HG03442 (cell line): ENCODE measurements around the gene SSBP3.

Experiments
- ATAC-seq: cut with Tn5 transposase; IDR thresholded peaks from one replicate; pipeline ENCODE4 v1.9.1; 2021; ENCODE audit warnings: mild to moderate bottlenecking, moderate library complexity; ENCODE audit not compliant: unreplicated experiment

SSBP3 gene

DNA sequence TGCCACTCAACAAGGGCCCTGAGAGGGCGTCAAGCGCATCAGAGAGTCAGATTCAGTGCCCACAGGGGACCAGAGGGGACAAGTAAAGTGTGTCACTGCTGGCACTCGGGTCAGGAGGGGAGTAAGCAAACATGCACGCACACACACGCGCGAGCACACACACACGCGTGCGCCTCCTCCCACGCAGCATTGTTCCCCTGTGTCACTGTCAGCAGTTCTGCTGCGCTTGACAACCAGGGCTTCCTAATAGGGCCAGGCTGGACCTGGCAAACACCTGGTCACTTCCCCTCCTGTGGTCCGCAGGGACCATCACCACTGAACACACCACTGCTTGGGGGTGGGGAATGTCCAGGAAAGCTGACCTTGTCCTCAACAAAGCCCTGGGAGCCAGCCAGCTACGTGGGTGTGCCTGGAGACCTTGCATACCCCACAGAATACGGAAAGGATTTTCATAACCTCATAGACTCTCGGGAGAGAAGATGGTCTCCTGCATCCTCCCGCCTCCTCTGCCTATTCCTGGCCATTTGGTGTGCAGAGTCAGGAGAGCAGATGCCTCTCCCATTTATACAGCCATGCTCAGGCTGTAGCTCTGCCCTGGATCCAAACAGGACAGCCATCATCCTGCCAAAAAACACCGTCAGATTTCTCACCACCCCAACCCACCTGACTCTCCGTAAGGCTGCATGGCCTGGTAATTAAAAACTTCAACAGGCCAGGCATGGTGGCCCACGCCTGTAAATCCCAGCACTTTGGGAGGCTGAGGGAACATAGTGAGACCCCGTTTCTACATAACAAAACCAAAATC is 73.2 kb downstream of the SSBP3 start:
- ATAC-seq, result no peak

DNA sequence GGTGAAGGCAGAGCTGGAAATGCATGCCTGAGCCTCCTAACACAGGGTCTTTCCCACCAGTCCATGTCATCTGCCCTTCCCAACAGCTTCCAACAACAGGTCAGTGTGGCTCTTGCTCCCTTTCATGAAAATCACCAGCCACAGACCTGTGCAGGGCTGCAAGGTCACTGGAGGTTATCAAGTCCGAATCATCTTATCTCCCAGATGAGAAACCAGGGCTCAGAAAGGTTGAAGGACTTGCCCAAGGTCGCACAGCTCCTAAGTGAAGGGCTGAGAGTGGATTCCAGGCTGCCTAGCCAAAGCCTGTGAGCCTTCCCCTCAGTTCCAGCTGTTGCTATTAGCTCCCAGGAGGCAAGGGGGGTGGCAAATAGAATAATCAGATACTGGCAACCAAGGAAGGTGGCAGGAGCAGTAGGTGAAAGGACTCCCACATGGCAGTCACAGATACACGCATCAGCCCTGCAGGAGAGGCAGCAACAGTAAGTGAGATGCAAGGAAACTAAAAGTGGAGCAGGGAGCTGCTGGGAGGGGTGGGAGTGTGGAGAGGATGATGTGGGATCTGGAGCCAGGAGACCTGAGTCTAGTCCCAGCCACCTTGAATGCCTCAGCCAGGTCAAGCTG is 74.2 kb downstream of the SSBP3 start:
- ATAC-seq, result no peak

DNA sequence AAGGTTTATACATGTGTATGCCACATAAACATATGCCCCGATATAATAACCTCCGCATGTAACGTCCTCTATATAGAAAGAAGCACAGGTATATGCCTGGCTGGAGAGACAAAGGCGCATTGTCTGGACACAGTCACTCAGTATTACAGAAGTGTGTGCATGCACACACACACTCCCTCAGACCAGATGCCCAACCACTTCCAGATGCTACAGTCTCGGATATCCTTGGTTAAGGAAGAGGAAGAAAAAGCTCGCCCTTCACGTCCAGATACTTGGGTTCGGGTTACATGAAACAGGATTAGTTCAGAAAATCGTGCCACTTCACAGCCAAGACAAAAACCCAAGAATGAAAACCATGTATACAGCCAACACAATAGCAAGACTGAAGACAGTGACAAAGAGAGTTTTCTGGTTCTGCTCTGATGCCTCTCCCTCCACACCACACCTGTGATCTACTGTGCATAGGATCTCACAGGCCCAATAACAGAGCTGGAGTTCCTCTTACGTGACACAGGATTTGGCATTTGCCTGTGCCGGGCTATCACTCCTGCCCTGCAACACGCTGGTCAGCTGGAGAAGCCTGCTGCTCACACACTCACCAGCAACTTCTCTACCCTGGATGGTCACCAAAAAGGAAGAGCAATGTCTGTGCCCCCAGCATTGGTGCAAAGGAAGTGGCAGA is 75.0 kb downstream of the SSBP3 start:
- no peak for ATAC-seq

DNA sequence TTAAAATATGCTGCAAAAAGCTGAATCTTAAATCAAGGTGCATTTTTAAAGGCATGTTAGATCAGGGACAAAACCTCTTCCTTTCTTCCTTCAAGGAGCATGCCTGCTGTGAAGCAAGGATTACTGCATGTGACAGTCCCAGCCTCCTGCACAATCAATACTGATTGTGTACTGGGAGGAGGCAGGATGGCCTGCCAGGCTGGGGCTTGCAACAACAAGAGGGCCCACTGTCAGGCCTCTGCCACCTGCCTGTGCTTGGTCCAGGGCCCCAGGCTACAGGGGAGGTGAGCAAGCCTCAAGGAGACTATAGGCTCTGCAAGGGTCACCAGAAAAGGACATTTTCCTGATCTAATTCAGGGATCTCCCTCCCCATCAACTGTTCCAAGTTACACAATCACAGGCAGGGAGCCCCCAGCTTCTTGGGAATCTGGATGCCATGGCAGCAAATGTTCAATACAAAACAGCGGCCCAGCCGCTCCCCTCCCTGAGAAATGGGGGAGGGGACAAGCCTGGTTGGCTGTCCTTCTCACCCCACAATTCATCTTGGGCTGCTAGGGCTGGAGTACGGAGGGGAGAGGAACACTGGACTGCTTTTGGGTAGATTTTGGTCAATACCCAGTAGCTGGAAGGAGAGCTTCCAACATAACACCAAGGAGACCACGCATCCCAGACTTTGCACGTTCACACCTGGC is 76.7 kb downstream of the SSBP3 start:
- ATAC-seq, result no peak

DNA sequence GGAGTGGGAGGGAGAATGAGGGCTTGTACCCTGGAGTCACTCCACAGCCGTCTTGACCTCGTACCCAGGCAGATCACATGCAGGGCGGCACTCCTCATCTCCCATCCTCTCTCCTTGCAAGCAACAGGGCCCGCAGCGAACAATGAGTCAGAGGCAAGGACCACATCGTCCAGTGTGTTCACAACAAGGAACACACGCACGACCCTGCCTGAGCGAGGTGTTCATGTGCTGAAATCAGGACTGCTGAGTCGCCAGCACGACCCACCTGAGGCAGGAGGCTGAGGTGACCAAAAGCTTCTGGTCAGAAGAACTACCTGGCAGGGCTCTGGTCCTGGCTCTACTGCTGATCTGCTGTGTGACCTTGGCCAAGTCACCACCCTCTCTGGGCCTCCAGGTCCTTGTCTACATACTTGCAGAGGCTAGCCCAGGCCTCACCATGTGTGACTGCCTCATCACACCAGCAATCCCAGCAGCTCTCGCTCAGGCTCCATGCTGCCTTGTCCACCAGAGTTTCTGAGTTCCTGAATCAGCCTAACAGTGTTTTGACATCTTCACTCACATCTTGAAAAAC is 78.0 kb downstream of the SSBP3 start:
- no peak for ATAC-seq

DNA sequence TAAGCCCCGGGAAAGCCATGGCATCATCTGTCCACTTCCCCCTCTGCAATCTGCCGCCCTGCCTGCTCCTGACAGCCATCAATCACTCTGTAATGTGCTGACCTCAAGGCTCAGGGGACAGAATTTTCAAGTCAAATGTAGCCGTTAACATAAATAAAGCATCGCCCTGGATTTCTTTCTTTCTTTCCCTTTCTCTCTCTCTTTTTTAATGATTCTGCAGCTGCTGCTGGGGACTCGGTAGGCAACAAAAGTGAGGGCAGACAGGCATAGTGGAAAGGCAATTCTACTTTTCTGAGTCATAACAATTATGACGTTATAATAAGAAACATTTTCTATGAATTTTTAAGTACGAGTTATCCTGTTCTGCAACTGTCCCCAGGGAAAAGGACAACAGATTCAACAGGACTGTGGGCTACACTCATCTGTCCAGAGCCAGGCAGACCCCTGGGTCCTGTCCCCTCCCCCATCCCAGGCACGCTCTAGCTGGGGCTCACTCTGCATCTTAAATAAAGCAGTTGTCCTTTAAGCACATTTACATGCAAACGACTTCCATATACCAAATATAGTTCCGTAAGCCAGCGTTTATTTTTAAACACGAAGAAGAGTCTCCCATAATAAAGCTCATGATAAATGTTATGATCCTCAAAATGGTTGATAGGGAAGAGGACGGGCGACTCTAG is 78.7 kb downstream of the SSBP3 start:
- ATAC-seq, result no peak

DNA sequence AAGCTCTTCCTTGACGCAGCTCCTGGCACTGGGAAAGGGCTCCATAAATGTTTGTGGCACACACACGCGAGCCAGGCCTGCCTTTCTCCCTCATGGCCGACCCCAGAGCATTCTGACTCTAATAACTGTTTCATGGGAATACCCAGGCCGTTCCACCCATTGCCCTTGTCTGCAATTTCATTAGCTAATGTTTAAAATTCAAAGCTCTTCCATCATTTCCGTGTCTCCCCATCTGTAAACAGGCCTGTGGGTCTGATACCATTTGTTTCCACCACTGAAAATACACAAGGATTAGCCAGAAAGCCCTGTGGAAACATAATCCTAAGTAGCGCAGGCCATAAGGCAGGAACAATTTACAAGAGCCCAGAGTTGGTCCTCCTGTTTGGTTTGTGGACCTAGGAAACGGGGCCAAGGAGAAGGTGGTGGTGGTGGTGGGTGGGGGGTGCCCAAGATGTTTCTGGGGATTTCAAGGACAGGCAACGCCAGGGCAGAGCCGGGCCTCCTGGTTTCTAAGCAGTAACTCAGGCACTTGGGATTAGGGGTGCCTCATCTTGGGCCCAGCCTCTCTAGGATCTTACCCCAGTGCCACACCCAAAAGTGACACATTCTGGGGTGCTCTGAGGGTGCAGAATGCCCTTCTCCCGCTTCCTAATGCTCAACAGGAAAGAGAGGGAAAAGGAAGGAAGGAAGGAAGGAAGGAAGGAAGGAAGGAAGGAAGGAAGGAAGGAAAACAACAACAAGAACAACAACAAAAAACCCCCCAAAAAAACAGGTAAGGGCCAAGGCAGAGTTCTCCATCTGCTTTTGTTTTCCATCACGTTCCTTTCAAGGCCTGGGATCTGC is 79.4 kb downstream of the SSBP3 start:
- no peak for ATAC-seq

DNA sequence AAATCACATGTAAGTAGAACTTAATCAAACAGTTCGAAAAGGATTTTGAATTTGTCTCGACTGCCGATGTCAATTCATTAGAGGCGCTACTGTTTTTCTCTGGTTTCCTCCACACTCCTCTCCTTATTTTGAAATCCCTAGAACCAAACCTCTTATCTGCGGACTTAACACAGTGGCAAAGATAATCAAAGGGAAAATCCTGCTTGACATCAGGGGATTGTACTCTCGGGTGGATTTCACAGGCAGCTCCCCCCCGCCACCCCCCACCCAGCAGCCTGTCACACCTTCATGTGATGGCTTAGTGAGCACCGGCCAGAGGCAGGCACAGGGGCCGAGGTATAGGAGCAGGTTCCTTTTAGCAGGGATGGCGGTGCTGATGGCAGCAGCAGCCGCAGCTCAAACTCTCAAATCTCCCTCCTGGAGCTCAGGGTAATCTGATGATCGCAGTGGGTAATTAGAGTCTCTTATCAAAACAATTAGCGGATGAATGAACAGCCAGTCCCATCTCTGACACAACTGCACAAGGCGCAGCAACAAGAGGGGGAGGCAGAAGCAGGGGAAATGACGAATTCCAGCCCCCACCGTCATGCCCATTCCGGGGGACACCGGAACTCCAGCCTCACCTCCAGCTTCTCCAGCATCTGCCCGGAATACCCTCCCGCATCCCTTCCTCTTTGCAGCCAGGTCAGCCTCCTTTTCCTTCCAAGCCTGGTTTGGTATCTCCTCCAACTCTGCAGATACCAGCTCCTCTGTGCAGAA is 80.3 kb downstream of the SSBP3 start:
- ATAC-seq, result no peak

DNA sequence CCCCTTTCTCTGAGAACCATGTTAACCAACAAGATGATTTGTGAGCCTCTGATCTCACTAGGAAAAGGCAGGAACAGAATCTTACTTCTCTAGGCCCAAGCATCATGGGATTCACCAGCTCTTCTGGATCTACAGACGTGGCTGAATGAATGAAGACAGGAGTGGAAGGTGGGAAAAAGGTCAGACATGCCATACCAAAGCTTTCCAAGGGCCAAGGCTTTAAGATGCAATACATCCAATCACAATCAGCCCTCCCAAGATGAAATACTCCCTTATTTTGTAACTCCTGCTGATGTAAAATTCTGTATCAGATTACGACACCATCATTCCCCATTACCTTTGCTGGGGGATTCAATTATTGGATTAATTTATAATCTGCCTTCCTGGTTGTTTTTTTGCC is 80.9 kb downstream of the SSBP3 start:
- no peak for ATAC-seq

DNA sequence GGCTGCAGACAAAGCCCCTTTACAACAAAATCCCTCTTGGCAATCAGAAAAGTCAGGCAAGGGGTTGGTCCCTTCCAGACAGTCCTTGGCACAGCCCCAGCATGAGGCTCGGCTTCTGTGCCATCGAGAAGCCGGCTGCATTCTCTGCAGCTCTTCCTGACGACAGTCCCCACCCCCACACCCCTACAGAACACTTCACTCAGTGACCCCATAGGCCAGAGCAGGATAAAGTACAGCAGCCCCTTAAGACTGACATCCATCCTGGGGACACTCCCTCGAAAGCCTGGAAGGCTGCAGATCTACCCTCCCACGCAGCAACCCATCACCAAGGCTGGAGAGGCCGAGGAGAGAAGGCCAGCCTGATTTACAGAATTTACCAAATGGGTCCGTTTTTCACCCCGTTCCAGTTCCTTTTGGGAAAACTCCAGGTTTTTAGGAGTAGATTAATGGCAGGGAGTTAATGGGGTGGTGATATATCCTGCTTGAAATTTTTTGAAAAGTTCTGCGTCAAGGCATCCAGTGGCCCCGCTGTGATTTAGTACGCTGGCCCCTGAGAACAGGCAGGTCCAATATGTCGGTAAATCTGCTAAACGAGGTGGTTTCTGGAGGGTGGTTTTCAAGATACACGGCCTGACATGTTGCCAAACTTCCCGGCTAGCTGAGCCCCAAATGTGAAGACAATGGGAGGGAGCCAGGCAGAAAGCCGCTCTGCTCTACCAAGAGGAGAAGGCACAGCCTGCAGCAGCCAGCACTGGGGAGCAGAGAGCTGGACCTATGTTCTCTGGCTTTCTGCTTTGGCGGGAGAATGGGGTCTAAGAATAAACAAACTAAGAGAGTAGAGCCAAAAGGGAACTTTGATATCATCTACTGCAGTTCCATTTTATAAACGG is 81.7 kb downstream of the SSBP3 start:
- ATAC-seq, result no peak

DNA sequence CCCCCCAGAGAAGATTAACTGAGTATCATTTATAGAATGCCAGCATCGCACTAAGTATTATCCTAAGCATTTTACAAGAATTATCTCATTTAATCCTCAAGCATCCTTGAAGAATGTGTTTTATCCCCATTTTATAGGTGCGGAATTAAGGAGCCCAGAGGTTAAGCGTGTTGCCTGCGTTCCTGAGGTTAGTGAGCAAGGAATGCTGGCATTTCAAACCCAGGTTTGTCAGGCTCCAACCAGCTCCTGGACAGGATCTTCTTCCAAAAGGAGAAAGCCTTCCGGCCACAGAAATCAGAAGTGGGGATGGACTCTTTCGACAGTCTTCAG is 82.3 kb downstream of the SSBP3 start:
- ATAC-seq, result no peak

DNA sequence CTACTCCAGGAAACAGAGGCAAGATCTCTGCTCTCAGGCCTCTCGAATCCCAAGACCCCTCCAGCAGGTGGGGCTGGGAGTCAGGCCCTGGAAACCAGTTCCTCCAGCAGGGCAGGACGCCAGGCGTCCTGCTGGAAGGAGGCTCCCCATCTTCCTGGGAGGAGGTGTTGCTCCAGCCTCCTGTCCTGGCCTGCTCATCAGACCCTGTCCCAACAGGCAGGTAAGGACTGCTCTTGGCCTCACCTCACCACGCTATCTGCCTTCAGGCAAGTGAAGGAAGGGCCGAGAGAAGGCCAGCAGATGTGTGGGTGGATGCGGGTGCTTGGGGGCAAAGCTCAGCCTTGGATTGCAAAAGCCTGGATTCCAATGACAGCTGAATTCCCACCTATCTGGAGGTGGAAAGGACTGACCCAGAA is 82.9 kb downstream of the SSBP3 start:
- ATAC-seq, result no peak

DNA sequence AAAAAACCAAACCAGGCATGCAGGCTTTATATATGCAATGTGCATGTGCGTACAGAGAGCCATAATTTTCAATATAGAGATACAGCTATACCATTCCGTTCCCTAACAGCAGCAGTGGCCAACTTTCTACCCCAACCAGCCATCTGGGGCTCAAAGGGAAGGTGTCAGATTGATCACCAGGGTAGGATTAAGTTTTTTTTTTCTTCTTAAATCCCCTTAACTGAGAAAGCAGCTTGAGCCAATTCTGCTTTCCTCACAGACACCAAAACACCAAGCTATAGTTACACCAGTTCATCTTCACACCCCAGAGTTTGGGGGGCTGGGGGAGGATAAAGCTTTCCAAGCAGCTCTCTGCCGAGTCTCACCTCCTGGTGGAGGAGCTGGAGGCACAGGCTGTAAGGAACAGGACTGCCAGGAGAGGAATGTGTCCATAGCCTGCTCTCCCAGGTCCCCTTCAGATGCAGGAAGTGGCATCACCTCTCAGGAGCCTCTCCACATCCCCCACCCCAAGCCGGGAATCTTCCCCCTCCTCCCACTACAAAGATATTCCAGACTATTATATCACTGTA is 87.9 kb downstream of the SSBP3 start:
- no peak for ATAC-seq

DNA sequence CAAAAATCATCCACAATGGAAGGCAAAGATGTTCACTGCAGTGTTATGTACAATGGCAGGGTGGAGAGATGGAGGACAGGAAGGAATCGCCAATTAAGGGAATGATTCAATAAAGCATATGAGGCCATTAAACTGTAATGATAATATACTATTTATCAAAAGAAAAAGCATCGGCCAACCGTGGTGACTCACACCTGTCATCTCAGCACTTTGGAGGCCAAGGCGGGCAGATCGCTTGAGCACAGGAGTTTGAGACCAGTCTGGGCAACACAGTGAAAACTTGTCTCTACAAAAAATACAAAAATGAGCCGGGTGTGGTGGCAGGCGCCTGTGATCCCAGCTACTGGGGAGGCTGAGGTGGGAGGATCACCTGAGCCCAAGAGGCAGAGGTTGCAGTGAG is 89.1 kb downstream of the SSBP3 start:
- no peak for ATAC-seq

DNA sequence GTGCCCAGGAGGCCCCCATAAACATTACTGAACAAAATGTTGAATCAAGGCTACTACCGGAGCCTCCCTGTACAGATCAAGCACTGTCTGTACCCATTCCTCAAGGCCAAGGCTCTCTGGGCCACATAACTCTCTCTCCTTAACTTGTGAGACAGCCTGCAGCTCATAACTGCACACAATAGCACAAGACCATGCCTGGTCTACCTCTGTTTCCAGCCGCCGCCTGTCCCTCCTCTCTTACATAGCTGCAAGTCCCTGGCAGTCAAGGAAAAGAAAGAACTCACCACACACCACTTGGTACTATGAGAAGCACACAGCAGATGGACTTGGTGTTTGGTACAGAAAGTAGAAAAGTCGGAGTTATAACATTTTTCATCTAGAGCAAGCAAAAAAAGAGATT is 91.1 kb downstream of the SSBP3 start:
- ATAC-seq, result no peak

DNA sequence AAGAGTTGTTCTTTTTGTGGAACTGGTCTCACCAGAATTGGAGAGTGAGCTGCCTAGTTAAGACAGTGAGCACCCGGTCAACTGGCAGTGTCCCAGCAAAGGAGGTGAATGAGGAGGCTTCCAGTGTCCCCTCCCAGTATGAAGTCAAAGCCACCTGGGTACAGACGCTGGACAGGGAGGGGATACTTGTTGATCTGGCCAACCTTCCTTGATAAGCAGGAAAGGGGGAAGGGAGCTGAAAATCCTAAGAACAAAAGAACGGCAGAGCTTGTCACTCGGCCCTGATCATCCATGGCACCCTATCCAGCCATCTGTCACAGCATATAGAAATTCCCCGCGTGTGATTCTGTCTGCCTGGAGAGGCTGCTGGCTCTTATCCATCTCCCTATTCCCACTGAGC is 91.5 kb downstream of the SSBP3 start:
- no peak for ATAC-seq

DNA sequence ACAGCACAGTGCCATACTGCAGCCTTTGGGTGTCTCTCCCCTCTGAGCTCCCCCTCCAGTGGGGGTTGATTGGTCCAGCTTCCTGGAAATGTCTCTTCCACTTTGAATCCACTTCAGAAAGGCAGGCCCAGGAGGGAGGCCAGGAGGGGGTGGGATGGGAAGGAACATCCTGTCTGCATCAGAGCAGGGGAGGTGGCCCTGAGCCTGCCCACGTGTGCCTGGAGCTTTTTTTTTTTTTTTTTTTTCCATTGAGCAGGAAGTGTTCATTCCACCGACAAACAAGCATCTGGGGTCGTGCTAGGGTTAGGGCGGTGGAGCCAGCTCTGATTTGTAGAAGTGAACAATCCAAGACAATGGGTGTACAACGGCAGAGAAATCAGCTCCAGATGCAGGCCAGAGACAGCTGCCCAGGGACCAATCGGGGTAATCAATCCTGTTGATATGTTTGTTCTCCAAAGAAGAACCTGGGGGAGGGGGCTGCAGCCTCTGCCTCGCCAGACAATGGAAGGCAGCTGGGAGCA is 93.3 kb downstream of the SSBP3 start:
- no peak for ATAC-seq

DNA sequence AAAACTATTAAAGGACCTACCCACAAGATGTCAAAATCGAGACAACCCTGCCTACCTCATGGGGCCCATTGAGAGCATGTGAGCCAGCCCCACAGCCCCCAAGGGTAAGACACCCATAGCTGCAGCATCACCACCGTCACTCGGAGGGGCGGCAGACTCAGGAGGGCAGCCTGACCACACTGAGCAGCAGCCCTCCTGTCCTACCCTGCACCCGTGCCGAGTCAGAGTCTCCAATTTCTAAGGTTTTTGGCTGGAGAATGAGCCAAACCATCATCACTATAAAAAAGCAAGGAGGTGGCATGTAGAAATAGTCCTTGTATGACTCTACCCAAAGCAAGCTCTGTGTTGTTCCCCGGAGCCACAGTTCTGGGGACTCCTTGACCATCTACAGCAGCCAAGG is 94.7 kb downstream of the SSBP3 start:
- no peak for ATAC-seq
